PFSK-1 (cell line): ENCODE data around the gene MYOF.

ENCODE experiments used
- POLR2AphosphoS5 ChIP-seq: IDR thresholded peaks from 2 replicates; pipeline ENCODE4 v1.6.1; 2012; ENCODE audit warnings: low read depth, mild to moderate bottlenecking, control low read depth, low read length, moderate library complexity
- REST ChIP-seq, 2 experiments: IDR thresholded peaks; 2 replicates each; pipeline versions ENCODE4 v1.6.1 to v1.8.0; 2011 to 2012; ENCODE audit warnings: low read depth in 2 of 2, low read length in 2 of 2, control low read depth in 1 of 2, inconsistent platforms in 1 of 2, mild to moderate bottlenecking in 1 of 2, moderate library complexity in 1 of 2; ENCODE audit not compliant: insufficient read depth in 1 of 2
- SIN3A ChIP-seq: IDR thresholded peaks from 2 replicates; pipeline ENCODE4 v1.6.1; 2012; ENCODE audit warnings: mild to moderate bottlenecking, low read length, moderate library complexity, borderline replicate concordance; ENCODE audit not compliant: insufficient read depth
- TAF1 ChIP-seq: IDR thresholded peaks from 2 replicates; pipeline ENCODE4 v1.6.1; 2012; ENCODE audit warnings: low read length, control low read depth, borderline replicate concordance; ENCODE audit not compliant: insufficient read depth

GRCh38 chr10:93319096-93319495 is 163.0 kb downstream of the MYOF start:
- TF ChIP-seq POLR2AphosphoS5 (no peak), TAF1 (no peak), REST (IDR thresholded peaks at IDR 0.05; ENCODE audit: insufficient read depth in 1 of 2, low read depth in 2 of 2, low read length in 2 of 2) (no peak), SIN3A (no peak)
